SK-N-SH (cell line): ENCODE results near the gene CGB7. TPM values are rescaled to one million over a fixed set of nuclear protein-coding genes. Genes with fewer than 3 reads are reported as not detected.

Experiments used
- CTCF ChIA-PET: fragments of 300-600, 350-600 bp; formaldehyde crosslinking; extraction: SDS; loops from one replicate; lab custom pipeline; 2021; lab: Yijun Ruan, JAX
- POLR2A ChIA-PET: fragments of 350-600 bp; sonication (Branson Sonifier 250); formaldehyde crosslinking; extraction: SDS; loops from one replicate; lab custom pipeline; 2020; ENCODE audit warnings: antibody characterized with exemption, inconsistent platforms; lab: Yijun Ruan, JAX
- DNase-seq: peaks from one replicate; pipeline ENCODE4 v3.0.0; 2012
- H2AFZ ChIP-seq: fragments of 200-600 bp; sonication (generic); 2 replicates; pipeline ENCODE4 v1.8.1; 2016; ENCODE audit warnings: antibody characterized with exemption, mild to moderate bottlenecking, low read depth
- H3F3A ChIP-seq: fragments of 200-600 bp; sonication (generic); replicated peaks from 2 replicates; pipeline ENCODE3; 2016; ENCODE audit warnings: antibody characterized with exemption, mild to moderate bottlenecking; ENCODE audit not compliant: insufficient read depth
- H3K27ac ChIP-seq, 2 experiments: fragments of 200-500 bp in 1 of 2; fragments of 200-600 bp in 1 of 2; sonication (Bioruptor generic) in 1 of 2; sonication (generic), shearing (Covaris generic) in 1 of 2; 2 replicates each; pipeline versions ENCODE4 v1.5.1 to v1.6.1; 2014 to 2016; ENCODE audit warnings: low read depth in 2 of 2, inconsistent platforms in 1 of 2, low read length in 1 of 2, mild to moderate bottlenecking in 1 of 2, mixed read lengths in 1 of 2
- H3K27me3 ChIP-seq: fragments of 200-600 bp; sonication (generic), shearing (Covaris generic); 2 replicates; pipeline ENCODE4 v1.6.1; 2016; ENCODE audit warnings: mixed run types; ENCODE audit not compliant: insufficient read depth
- H3K36me3 ChIP-seq, 2 experiments: fragments of 200-500 bp in 1 of 2; fragments of 200-600 bp in 1 of 2; sonication (Bioruptor generic) in 1 of 2; sonication (generic) in 1 of 2; replicated peaks in 1 of 2; 2 replicates each; pipeline versions ENCODE3 to v1.5.1; 2014 to 2016; ENCODE audit warnings: low read length in 1 of 2, mild to moderate bottlenecking in 1 of 2; ENCODE audit not compliant: insufficient read depth in 2 of 2, control insufficient read depth in 1 of 2
- H3K4me1 ChIP-seq, 2 experiments: fragments of 200-500 bp in 1 of 2; fragments of 200-600 bp in 1 of 2; sonication (Bioruptor generic) in 1 of 2; sonication (generic), shearing (Covaris generic) in 1 of 2; 2 replicates each; pipeline versions ENCODE4 v1.5.1 to v1.6.1; 2014 to 2016; ENCODE audit warnings: low read depth in 1 of 2, low read length in 1 of 2, mixed run types in 1 of 2; ENCODE audit not compliant: insufficient read depth in 2 of 2, control insufficient read depth in 1 of 2
- H3K4me2 ChIP-seq: fragments of 200-600 bp; sonication (generic), shearing (Covaris generic); 2 replicates; pipeline ENCODE4 v1.6.1; 2017; ENCODE audit warnings: mixed run types
- H3K4me3 ChIP-seq, 2 experiments: fragments of 200-500 bp in 1 of 2; fragments of 200-600 bp in 1 of 2; sonication (Bioruptor generic) in 1 of 2; sonication (generic), shearing (Covaris generic) in 1 of 2; 2 replicates each; pipeline versions ENCODE4 v1.5.1 to v1.8.1; 2014 to 2016; ENCODE audit warnings: low read depth in 2 of 2, inconsistent platforms in 1 of 2, low read length in 1 of 2, mild to moderate bottlenecking in 1 of 2, mixed read lengths in 1 of 2, moderate library complexity in 1 of 2
- H3K79me2 ChIP-seq: fragments of 200-600 bp; sonication (generic); 2 replicates; pipeline ENCODE4 v1.8.1; 2017; ENCODE audit warnings: mild to moderate bottlenecking; ENCODE audit not compliant: insufficient read depth
- H3K9ac ChIP-seq: fragments of 200-600 bp; sonication (generic); 2 replicates; pipeline ENCODE4 v1.6.1; 2017; ENCODE audit warnings: mixed run types
- H3K9me2 ChIP-seq: fragments of 200-600 bp; sonication (generic); 2 replicates; pipeline ENCODE4 v1.6.1; 2017; ENCODE audit warnings: mixed run types
- H3K9me3 ChIP-seq: fragments of 200-600 bp; sonication (generic); 2 replicates; pipeline ENCODE4 v1.6.1; 2017; ENCODE audit warnings: mixed run types, mild to moderate bottlenecking, moderate library complexity
- H4K20me1 ChIP-seq: fragments of 200-600 bp; sonication (generic); 2 replicates; pipeline ENCODE4 v1.6.1; 2017; ENCODE audit warnings: mild to moderate bottlenecking, mixed run types; ENCODE audit not compliant: insufficient read depth
- ELF1 ChIP-seq: IDR thresholded peaks from 2 replicates; pipeline ENCODE4 v1.4.0; 2012
- FOXM1 ChIP-seq: IDR thresholded peaks from 2 replicates; pipeline ENCODE4 v1.4.0; 2012; ENCODE audit warnings: low read depth, mild to moderate bottlenecking
- GATA2 ChIP-seq: sonication (generic); formaldehyde crosslinking; IDR thresholded peaks from 2 replicates; pipeline ENCODE4 v1.5.0; 2020; ENCODE audit warnings: mild to moderate bottlenecking, missing genetic modification reagents
- JUND ChIP-seq: IDR thresholded peaks from 2 replicates; pipeline ENCODE4 v1.4.0; 2012
- NFIC ChIP-seq: IDR thresholded peaks from 2 replicates; pipeline ENCODE4 v1.4.0; 2012; ENCODE audit warnings: borderline replicate concordance
- NRF1 ChIP-seq: IDR thresholded peaks from 2 replicates; pipeline ENCODE4 v1.6.1; 2012; ENCODE audit warnings: low read depth, mild to moderate bottlenecking, low read length
- POLR2AphosphoS5 ChIP-seq: IDR thresholded peaks from 2 replicates; pipeline ENCODE4 v1.6.1; 2012; ENCODE audit warnings: low read depth, low read length
- SIN3A ChIP-seq: IDR thresholded peaks from 2 replicates; pipeline ENCODE4 v1.6.1; 2012; ENCODE audit warnings: low read depth, mild to moderate bottlenecking, low read length, moderate library complexity, borderline replicate concordance
- TEAD4 ChIP-seq: IDR thresholded peaks from 2 replicates; pipeline ENCODE4 v1.4.0; 2012; ENCODE audit warnings: mild to moderate bottlenecking, borderline replicate concordance; ENCODE audit not compliant: insufficient read depth
- YY1 ChIP-seq: IDR thresholded peaks from 2 replicates; pipeline ENCODE4 v1.4.0; 2012; ENCODE audit warnings: low read depth, mild to moderate bottlenecking
- WGBS: methylation state at CpG from one replicate; pipeline ENCODE4 v1.1.6; 2017; ENCODE audit warnings: low lambda C conversion rate; 5-methylcytosine and 5-hydroxymethylcytosine counted together
- polyA plus RNA-seq, 3 experiments: library from polyadenylated mRNA; depleted of rRNA; stranded (reverse); fragments of >200 nt; gene quantifications; 2 replicates each; pipeline ENCODE4 v1.2.3, GENCODE V29; 2012
- TF ChIP-seq, protein P1 (sequence below): IDR thresholded peaks from 2 replicates; pipeline ENCODE4 v1.4.0; 2012; ENCODE audit warnings: low read depth
- TF ChIP-seq, protein P2 (sequence below): fragments of 150-350 bp; IDR thresholded peaks from 2 replicates; pipeline ENCODE4 v1.6.1; 2016; ENCODE audit warnings: mild to moderate bottlenecking, low read depth, low read length
- TF ChIP-seq, protein P3 (sequence below): IDR thresholded peaks from 2 replicates; pipeline ENCODE4 v1.6.1; 2012; ENCODE audit warnings: mild to moderate bottlenecking, low read depth, low read length, moderate library complexity
- TF ChIP-seq, protein P4 (sequence below): IDR thresholded peaks from 2 replicates; pipeline ENCODE4; 2012

The CGB7 gene
- polyA plus RNA-seq, 1 of the 3 experiments (the other 2 are of a cell fraction), result 2.0 TPM

DNA sequence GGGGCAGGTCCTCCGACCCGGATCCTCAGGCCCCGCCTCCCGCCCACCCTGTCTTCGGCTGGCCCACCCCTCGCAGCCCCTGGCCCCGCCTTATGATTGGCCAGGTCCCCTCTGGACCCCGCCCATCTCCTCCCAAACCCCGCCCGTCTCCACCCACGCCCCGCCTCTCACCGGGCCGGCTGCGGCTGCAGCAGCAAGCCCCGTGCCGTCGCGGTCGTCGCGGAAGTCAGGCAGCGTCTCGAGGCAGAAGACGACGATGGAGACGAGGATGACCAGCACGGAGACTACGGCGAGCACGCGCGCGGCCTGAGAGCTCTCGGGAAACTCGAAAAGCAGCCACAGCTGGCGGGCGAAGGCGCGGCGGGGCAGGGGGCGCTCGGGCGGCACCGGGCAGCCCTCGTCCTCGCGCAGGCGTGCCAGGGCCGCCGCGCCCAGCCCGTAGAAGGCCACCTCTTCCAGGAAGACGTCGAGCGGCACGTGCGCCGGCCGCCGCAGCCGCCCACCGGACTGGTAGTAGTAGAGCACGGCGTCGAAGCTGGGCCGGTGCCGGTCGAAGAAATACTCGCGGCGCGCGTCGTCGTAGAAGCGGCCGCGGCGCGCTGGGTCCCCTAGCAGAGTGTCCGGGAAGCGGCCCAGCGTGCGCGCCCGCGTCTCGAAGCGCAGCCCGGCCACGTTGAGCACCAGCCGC is 14.5 kb upstream of the CGB7 start:
- H3K4me2 ChIP-seq, result no peak overlapping the region
- no peaks in the 10 kb centered on the region for H3K9me3 ChIP-seq
- H3K9me2 ChIP-seq, result no peaks in the 10 kb centered on the region
- H3F3A ChIP-seq, result peaks cover 13% of the 10 kb centered on the region
- 39% methylated on average over 44 of the region's 93 CpGs for WGBS
- no peaks in the 10 kb centered on the region for H3K79me2 ChIP-seq
- no peak overlapping the region for H3K9ac ChIP-seq
- H3K27me3 ChIP-seq, result peaks cover 8% of the 10 kb centered on the region; the same call in 1 of the 2 replicates
- DNase-seq, result peak; percentile 84
- ChIA-PET CTCF (interaction anchor here (1.0 to 1.9 kb wide), 6 partner anchors 13 to 153 kb away, joined by 3 to 6 read pairs (median 4); partner anchors contain the start of genes GYS1 and RUVBL2), POLR2A (no interaction called here)
- peak overlapping the region in 1 of 2 experiments; percentile 4; a peak in 1 of 4 replicates for H3K4me3 ChIP-seq
- H4K20me1 ChIP-seq, result no peaks in the 10 kb centered on the region
- H3K36me3 ChIP-seq, result no peaks in the 10 kb centered on the region
- no peak overlapping the region for H3K27ac ChIP-seq
- H3K4me1 ChIP-seq, result no peaks in the 10 kb centered on the region; a peak in 1 of 4 replicates
- TF ChIP-seq GATA2 (CRISPR knock-in tag) (no peak), SIN3A (no peak), POLR2AphosphoS5 (no peak), FOXM1 (no peak), NRF1 (peak; percentile 14; the same call in 1 of the 2 replicates)
- TF ChIP-seq, protein P1, sequence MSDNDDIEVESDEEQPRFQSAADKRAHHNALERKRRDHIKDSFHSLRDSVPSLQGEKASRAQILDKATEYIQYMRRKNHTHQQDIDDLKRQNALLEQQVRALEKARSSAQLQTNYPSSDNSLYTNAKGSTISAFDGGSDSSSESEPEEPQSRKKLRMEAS, result 0 out of 2 replicates have a peak, but pooled peaks have one; percentile 17
- H2AFZ ChIP-seq, result no peak overlapping the region; the same call in 1 of the 2 replicates

DNA sequence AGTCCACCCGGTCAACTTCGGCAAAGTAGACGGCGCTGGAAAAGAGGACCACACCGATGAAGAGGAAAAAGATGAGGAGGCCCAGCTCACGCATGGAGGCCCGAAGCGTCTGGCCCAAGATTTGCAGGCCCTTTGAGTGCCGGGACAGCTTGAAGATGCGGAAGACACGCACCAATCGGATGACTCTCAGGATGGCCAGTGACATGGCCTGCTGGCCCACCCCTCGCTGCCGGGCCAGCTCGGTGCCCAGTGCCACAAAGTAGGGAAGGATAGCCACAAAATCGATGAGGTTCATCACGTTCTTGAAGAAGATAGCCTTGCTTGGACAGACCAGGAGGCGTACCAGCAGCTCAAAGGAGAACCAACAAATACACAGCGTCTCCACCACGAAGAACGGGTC is 12.9 kb upstream of the CGB7 start:
- H3K4me2 ChIP-seq, result no peak overlapping the region
- ChIA-PET POLR2A (no interaction called here), CTCF (interaction anchor here (1.1 to 2.6 kb wide), 5 partner anchors 10 to 155 kb away, joined by 5 to 14 read pairs (median 6); no protein-coding TSS in a partner anchor)
- H3K4me1 ChIP-seq, result no peaks in the 10 kb centered on the region; a peak in 1 of 4 replicates
- no peaks in the 10 kb centered on the region for H3K9me2 ChIP-seq
- no peak overlapping the region for H3K4me3 ChIP-seq
- no peaks in the 10 kb centered on the region for H4K20me1 ChIP-seq
- no peaks in the 10 kb centered on the region for H3K9me3 ChIP-seq
- peaks cover 8% of the 10 kb centered on the region; the same call in 1 of the 2 replicates for H3K27me3 ChIP-seq
- DNase-seq, result no peak
- H2AFZ ChIP-seq, result no peak overlapping the region
- H3K36me3 ChIP-seq, result no peaks in the 10 kb centered on the region
- TF ChIP-seq ELF1, result no peak
- no peak for TF ChIP-seq POLR2AphosphoS5
- no peak for TF ChIP-seq YY1
- TF ChIP-seq FOXM1, result no peak
- no peaks in the 10 kb centered on the region for H3K79me2 ChIP-seq
- H3K27ac ChIP-seq, result no peak overlapping the region
- 87% methylated on average over 21 of the region's 21 CpGs for WGBS
- H3F3A ChIP-seq, result peaks cover 14% of the 10 kb centered on the region
- no peak overlapping the region for H3K9ac ChIP-seq

DNA sequence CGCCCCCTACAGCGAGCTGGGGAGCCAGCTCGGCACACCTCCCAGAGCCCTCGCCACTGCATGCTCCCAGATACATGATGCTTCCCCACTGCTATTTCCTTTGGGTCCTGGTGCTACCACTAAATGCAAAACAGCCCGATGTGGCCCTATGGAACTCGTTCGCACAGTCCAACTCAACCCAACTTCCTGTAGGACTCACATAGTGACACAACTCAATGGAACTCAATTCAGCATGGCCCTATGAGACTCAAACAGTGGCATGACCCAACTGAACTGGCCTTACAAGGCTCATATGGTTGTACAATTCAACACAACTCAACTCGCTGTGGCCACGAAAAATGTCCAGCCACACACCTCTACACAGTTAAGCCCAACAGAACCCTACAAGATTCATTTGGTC is 11.5 kb upstream of the CGB7 start:
- H3K4me1 ChIP-seq, result peaks cover 0 to 8% of the 10 kb centered on the region in 2 experiments; a peak in 1 of 4 replicates
- H3K9ac ChIP-seq, result no peak overlapping the region
- H3K27me3 ChIP-seq, result peaks cover 8% of the 10 kb centered on the region; the same call in 1 of the 2 replicates
- H3K79me2 ChIP-seq, result peaks cover 3% of the 10 kb centered on the region; the same call in 1 of the 2 replicates
- H3K9me2 ChIP-seq, result no peaks in the 10 kb centered on the region
- H3K27ac ChIP-seq, result peak overlapping the region in 1 of 2 experiments; percentile 22; a peak in 1 of 4 replicates
- H3K36me3 ChIP-seq, result no peaks in the 10 kb centered on the region
- no peak overlapping the region for H3K4me2 ChIP-seq
- CTCF ChIA-PET, result interaction anchor here (1.4 to 2.6 kb wide), 6 partner anchors 9 to 140 kb away, joined by 5 to 14 read pairs (median 6); partner anchors contain the start of gene CGB7
- H4K20me1 ChIP-seq, result no peaks in the 10 kb centered on the region
- POLR2A ChIA-PET, result no interaction called here
- 75% methylated on average over 7 of the region's 9 CpGs for WGBS
- H2AFZ ChIP-seq, result no peak overlapping the region
- H3K9me3 ChIP-seq, result no peaks in the 10 kb centered on the region
- H3F3A ChIP-seq, result peaks cover 11% of the 10 kb centered on the region
- DNase-seq, result no peak
- H3K4me3 ChIP-seq, result no peak overlapping the region
- TF ChIP-seq ELF1 (no peak), JUND (no peak), FOXM1 (no peak), NFIC (no peak), TEAD4 (no peak)
- TF ChIP-seq, protein P1, result no peak
- TF ChIP-seq, protein P2, sequence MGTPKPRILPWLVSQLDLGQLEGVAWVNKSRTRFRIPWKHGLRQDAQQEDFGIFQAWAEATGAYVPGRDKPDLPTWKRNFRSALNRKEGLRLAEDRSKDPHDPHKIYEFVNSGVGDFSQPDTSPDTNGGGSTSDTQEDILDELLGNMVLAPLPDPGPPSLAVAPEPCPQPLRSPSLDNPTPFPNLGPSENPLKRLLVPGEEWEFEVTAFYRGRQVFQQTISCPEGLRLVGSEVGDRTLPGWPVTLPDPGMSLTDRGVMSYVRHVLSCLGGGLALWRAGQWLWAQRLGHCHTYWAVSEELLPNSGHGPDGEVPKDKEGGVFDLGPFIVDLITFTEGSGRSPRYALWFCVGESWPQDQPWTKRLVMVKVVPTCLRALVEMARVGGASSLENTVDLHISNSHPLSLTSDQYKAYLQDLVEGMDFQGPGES, result no peak
- TF ChIP-seq, protein P3, sequence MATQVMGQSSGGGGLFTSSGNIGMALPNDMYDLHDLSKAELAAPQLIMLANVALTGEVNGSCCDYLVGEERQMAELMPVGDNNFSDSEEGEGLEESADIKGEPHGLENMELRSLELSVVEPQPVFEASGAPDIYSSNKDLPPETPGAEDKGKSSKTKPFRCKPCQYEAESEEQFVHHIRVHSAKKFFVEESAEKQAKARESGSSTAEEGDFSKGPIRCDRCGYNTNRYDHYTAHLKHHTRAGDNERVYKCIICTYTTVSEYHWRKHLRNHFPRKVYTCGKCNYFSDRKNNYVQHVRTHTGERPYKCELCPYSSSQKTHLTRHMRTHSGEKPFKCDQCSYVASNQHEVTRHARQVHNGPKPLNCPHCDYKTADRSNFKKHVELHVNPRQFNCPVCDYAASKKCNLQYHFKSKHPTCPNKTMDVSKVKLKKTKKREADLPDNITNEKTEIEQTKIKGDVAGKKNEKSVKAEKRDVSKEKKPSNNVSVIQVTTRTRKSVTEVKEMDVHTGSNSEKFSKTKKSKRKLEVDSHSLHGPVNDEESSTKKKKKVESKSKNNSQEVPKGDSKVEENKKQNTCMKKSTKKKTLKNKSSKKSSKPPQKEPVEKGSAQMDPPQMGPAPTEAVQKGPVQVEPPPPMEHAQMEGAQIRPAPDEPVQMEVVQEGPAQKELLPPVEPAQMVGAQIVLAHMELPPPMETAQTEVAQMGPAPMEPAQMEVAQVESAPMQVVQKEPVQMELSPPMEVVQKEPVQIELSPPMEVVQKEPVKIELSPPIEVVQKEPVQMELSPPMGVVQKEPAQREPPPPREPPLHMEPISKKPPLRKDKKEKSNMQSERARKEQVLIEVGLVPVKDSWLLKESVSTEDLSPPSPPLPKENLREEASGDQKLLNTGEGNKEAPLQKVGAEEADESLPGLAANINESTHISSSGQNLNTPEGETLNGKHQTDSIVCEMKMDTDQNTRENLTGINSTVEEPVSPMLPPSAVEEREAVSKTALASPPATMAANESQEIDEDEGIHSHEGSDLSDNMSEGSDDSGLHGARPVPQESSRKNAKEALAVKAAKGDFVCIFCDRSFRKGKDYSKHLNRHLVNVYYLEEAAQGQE, result no peak
- TF ChIP-seq, protein P4, sequence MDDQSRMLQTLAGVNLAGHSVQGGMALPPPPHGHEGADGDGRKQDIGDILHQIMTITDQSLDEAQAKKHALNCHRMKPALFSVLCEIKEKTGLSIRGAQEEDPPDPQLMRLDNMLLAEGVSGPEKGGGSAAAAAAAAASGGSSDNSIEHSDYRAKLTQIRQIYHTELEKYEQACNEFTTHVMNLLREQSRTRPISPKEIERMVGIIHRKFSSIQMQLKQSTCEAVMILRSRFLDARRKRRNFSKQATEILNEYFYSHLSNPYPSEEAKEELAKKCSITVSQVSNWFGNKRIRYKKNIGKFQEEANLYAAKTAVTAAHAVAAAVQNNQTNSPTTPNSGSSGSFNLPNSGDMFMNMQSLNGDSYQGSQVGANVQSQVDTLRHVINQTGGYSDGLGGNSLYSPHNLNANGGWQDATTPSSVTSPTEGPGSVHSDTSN, result no peak
